SH-SY5Y (cell line): Measurements from ENCODE around the gene ATP5F1E.

Experiments
- GATA2 ChIP-seq: IDR thresholded peaks from 2 replicates; pipeline ENCODE4 v1.6.1; 2011; ENCODE audit warnings: mild to moderate bottlenecking, low read depth, low read length
- GATA3 ChIP-seq: IDR thresholded peaks from 2 replicates; pipeline ENCODE4 v1.6.1; 2011; ENCODE audit warnings: low read depth, mild to moderate bottlenecking, low read length, moderate library complexity

ATP5F1E gene

DNA sequence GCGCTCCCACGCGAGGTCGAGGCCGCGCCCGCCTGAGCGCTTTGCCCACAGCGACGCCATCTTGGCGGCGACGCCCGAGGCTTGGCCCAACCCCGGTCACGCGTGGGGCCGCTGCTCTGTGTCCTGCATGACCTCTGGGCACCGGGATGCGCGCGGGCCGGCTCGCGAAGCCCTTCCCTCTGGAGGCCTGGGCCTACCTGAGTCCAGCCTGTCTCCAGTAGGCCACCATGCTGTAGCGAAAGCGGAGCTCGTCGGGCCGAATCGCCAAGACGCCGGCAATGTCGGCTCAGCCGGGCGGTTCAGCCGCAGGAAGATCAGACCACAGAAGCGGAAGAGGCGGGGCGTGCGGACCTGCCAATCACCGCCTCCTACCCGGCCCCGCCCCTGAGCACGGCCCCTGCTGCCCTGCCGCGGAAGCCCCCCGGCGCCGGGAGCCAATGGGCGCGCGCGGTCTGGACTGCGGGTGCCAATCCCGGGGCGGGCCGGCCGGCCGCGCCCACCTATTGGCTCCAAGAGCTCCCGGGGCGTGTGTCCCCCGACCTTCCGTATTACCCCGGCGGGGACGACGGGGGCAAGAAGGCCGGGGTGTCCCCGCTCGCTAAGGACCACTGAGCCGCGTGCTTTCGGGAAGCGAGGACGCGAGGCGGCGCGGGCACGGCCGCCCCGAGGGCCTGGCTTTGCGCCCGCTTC lies at the start of gene ATP5F1E:
ATP5F1E (minus strand) TSS at position 313 of the 690 bp plus-strand sequence; CDS start at position 229, 84 bp downstream.
- no peak for TF ChIP-seq GATA3
- TF ChIP-seq GATA2 = no peak

DNA sequence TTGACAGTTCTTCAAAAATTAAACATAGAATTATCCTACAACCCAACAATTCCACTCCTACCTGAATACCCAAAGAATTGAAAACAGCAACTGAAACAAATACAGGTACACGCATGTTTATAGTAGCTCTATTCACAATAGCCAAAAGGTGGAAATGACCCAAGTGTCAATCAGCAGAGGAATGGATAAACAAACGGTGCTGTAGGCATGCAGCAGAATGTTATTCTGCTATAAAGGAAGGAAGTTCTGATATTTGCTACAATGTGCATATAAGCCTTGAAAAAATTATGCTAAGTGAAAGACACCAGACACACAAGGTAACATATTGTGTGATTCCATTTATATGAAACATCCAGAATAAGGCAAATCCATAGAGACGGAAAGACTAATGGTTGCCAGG lies 48.9 kb upstream of the ATP5F1E start:
- TF ChIP-seq GATA3 (no peak), GATA2 (no peak)

DNA sequence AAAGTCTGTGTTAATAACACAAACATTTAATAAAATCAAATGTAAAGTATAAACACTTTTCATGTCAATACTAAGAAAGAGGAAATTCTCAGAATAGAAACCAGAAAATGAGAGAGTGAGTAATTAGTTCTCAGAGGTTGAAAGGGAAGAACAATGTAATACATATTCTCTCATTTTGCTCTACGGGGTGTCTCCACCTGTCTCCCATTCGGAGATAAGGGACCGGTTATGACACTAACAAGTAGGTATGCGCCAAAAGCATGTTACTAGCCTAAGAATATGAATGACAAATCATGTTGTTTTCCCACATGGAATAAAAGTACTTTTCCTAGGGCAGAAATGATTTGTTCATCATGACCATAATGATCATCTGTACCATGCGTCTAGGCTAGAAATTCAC lies 46.1 kb upstream of the ATP5F1E start:
- no peak for TF ChIP-seq GATA3
- no peak for TF ChIP-seq GATA2

DNA sequence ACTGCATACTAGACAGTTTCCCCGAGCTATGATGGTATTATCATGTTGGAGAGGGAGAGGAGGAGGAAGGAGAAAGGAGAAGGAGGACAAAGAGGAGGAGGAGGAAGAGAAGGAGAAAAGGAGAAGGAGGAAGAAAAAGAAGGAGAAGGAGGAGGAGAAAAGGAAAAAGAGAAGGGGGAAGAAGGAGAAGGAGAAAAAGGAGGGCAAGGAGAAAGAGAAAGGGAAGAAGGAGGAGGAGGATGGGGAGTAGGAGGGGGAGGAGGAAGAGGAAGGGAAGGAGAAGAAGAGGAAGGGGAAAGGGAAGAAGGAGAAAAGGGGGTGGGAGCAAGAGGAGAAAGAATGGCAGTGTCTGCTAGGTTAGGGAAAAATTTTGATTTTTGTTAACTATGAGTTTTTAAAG lies 45.6 kb upstream of the ATP5F1E start:
- TF ChIP-seq GATA2 = no peak

DNA sequence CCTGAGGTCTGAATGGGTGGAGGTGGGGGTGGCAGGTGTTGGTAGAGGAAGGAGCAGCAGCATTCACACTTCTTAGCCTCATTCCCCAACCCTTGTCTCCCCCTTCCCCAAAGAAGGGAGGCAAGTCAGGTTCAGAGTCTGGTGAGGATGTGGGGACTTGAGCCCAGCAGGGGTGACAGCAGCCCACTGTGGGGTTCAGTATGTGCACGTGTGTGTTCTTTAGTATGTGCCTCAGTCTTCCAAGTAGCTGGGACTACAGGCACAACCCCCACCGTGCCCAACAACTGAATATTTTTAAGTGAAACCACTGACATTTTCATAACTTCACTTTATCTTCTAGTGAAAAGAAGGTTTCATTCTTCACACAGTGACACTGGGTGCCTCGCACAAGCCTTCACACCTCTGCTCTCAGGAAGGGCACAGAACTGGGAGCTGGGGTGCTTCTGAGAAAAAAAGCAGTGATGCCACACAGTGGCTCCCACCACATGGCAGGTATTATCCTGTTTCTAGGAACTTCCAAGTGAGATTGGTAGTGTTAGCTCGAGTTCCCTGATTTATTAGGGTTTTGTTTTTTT lies 43.9 kb upstream of the ATP5F1E start:
- TF ChIP-seq GATA3 (no peak), GATA2 (no peak)

DNA sequence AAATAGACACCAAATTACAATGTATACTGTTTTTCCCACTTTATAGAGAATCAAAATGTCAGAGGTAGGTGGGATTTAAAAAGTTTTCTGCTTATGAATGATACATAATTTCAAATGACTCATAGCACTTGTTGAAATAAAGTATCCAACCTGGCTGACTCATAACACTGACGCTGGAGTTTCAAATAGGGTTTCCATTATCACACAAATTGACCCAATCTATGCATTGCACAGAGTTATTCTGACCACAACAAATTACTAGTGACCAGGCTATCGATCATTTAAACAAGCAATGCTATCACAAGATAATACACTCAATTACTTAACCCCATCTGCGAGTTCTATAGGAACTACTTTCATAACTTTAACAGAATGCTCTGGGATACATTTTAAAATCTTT lies 42.3 kb upstream of the ATP5F1E start:
- TF ChIP-seq GATA3 (no peak), GATA2 (no peak)

DNA sequence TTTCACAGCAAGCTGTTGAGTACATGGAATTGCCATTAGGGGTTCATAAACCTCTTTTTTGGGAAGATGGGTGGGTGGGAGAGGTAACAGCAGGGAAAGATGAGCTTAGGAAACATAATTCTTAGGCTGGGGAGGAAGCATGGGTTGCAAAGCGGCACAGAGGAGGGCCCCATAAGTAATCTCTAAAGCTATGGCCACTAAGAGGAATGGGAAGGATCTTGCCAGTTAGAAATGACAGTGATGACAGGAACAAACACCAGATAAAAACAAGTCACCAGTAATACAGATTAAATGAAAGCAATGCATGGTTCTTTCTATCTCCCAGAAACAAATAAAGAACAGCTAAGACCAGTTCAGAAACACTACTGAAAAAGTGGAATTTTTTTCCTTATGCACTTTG lies 41.4 kb upstream of the ATP5F1E start:
- no peak for TF ChIP-seq GATA2
- no peak for TF ChIP-seq GATA3

DNA sequence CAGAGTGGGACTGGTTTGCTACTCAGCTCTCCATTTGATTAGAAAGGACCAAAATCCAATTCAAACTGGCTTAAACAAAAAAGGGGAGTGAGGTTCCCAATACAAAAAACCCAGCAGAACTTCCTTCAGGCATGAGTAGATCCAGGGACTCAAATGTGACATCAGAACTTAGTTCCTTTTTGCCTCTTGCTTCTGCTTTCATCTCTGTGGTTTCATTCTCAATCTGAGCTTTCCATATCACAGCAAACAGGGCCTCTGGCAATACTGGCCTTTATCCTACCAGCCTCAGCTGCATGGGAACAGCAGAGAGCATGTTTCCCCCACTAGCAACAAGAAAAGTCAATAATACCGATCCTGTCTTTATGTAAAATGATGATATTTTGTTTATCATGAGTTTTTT lies 39.1 kb upstream of the ATP5F1E start:
- no peak for TF ChIP-seq GATA3
- TF ChIP-seq GATA2 = no peak

DNA sequence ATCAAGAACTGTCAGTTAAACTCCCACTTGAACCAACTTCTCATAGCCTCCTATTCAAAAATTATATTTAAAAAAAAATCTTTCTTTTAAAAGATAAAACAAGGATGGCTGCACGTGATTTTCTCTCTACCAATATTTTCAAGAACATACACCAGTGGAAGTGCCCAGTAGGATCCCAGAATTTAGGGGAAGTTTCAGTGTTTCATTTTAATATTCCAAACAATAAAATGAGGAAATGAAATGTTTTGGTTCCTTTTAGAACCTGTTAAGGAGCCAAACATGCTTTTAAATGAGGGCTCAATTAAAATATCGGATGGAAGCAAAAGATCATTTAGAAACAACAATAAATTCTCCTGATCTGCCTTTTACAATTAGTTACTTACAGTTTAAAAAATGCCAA lies 36.9 kb upstream of the ATP5F1E start:
- TF ChIP-seq GATA3 (no peak), GATA2 (no peak)

DNA sequence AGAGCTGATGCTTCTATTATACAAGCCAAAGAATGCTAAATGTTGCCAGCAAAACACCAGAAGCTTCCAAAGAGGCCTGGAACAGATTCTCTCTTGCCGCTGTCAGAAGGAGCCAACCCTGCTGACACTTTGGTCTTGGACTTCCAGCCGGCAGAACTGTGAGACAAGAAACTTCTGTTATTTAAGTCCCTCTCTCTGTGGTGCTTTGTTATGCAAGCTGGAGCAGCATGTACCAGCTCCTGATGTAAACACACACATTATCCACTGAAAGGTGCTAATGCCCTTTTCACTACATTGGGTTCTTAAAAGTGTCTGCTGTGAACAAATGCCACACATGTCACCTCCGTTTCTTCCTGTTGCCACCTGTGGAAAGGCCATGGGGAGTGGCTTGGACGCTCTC lies 36.4 kb upstream of the ATP5F1E start:
- TF ChIP-seq GATA3 (no peak), GATA2 (no peak)

DNA sequence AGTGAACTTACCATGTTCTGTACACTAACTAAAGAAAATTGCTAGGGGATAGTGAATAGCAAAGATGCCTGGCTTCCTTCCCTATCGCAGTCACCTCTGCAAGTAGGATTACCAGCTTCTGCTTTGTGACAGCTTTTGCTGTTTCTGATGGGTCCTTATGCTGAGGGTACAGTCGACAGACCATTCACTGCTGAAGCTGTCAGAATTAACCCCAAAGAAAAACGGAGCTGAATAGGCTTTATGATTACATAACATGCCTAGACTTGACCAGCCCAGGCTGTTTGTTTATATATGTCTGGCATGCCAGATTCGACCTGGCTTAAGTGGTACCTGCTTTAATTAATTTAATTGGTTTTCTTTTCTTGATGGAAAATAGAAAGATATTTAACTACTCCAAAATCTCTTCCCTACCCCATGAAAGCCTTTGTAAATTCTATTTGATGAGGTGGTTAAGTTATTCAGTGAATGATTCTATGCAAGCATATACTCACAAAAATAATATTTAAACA lies 32.1 kb upstream of the ATP5F1E start:
- TF ChIP-seq GATA2 = no peak
- TF ChIP-seq GATA3 = no peak

DNA sequence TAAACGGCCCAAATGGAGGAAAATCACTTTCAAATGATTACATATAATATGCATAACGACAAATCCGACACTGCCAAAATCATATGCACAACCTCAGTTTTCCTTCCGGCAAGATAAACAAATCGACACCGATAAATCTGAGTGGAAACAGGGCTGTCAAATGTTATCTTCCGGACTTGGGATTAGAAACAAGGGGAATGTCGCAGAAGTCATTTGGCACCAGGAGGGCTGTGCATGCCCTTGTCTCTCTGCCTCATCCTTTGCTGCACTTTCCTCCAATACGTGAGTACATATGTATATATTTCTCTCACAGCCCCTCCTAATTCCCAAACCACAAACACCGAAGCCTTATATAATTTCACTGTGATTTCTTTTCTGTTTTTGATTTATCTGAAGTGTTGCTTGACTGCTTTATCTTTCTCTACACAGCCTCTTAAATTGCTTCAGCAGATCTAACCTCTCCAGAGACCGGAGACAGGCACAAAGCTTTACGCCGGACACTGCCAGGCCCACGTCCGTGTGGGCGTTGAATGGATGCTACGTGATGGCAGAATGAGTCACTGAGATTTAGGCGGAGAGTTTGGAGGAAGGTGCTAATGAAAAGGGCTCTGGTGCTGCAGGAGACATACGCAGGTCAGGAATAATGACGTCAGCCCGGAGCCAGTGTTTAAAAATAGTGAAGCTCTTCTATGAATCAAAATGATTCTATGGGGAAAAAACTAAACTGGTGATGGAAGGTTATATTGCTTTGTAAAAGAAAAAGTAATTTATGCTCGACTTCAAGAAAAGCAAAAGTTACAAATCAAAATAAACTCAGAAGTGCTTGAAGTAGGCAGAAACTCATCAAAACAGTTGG lies 31.5 kb upstream of the ATP5F1E start:
- TF ChIP-seq GATA3 = no peak
- TF ChIP-seq GATA2 = no peak

DNA sequence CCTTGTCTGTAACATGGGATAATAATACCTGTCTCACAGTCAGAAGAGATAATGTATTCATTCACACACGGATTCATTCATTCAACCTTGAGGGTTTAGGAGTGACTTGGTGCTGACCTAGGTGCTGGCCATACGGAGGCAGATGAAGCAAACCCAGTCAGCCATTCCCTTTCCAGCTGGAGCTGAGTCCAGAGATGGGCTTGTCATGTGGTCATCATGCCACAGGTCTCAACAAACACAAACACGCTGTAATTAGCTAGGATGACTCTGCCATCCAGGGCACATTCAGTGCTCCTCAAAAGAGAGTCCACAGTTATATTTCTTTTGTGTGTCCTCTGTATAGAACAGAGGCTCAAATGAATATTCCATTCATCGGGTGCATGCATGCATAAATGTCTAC lies 29.9 kb upstream of the ATP5F1E start:
- TF ChIP-seq GATA3 (no peak), GATA2 (no peak)

DNA sequence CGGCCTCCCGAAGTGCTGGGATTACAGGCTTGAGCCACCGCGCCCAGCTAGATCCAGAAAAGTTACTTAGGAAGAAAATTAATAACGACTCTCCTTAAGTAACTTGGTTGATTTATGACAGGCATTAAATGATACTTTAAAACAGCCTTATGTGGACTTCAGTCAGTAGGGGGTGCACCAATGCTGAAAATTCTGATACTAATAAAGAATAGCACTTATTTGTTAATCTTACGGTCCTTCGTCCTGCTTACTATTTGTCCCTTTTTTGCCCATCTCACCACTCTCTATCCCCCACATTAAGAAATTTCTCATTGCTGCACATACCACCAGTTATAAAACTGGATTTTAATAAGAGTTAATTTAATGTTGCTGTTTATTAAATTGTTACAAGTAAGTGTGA lies 23.2 kb upstream of the ATP5F1E start:
- TF ChIP-seq GATA3 = no peak
- no peak for TF ChIP-seq GATA2

DNA sequence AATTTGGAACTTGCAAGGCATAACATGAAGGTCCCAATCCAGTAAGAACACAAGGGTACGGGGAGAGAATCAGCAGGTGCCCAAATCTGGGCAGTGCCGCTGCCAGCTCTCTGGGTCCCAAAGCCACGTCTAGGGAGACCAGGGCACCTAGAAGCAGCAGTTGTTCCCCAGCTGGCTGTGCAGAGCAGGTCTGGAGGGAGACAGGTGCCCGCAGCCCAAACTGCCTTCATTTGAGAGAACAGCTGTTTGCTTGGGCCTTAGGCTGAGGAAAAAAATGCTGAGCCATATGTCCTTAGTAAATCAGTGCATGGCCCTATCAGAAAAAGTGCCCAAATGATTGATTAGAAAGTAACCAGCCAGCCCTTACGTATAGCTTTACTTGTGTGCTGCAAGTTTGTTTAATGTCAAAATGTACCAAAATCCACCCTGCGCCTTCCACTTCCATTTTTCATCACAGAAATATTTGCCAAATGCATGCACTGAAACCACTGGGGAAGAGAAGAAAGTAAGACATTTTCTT lies 19.6 kb upstream of the ATP5F1E start:
- TF ChIP-seq GATA2 (no peak), GATA3 (no peak)
